ENCODE results near the gene CDYL.

DNA sequence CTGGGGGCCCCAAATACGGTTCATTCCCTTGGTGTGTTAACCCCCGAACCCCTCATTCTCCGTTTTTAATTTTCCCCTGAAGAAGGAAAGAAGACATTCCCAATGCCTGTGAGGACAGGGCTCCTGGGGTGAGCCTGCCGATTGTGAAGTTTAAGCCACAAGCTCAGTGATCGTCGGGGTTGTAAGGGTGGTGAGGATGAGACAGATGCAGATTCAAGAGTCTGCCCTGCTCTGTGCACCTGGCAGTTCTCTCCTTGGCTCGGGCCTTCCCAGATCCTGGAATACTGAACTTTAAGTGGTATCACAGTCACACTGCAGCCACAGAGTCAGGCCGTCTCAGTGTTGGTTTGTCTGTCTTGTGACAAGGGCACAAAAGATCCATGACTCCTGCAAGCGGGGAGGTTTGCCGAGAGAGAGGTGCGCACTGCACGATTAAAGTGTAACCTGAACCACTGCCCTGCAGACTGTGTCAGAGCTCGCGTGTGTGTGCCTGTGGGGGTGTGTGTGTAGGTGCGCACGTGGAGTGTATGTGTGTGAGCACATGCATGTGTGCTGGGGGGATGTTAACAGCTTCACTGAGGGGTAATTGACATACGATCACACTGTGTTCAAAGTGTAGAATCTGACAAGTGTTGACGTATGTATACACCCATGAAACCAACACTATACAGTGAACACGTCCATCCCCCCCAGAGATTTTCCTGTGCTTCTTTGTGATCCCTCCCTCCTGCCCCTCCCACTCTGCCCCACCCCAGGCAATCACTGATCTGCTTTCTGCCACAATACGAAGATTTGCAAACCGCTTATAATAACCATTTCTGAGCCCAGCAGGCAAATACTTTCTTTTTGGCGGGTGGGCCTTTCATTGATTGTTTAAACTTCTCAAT lies 188.7 kb downstream of the CDYL start:
- TF ChIP-seq, protein P1, sequence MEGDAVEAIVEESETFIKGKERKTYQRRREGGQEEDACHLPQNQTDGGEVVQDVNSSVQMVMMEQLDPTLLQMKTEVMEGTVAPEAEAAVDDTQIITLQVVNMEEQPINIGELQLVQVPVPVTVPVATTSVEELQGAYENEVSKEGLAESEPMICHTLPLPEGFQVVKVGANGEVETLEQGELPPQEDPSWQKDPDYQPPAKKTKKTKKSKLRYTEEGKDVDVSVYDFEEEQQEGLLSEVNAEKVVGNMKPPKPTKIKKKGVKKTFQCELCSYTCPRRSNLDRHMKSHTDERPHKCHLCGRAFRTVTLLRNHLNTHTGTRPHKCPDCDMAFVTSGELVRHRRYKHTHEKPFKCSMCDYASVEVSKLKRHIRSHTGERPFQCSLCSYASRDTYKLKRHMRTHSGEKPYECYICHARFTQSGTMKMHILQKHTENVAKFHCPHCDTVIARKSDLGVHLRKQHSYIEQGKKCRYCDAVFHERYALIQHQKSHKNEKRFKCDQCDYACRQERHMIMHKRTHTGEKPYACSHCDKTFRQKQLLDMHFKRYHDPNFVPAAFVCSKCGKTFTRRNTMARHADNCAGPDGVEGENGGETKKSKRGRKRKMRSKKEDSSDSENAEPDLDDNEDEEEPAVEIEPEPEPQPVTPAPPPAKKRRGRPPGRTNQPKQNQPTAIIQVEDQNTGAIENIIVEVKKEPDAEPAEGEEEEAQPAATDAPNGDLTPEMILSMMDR (IDR thresholded peaks at IDR 0.05), result no peak
- TF ChIP-seq EP300 (IDR thresholded peaks at IDR 0.05) (no peak), POLR2A (IDR thresholded peaks at IDR 0.05) (no peak)

Data from suprapubic skin (tissue), 3 donors.